Glomerular endothelial cell (primary cell): ENCODE measurements around the gene OR5H1. TPM values are rescaled to one million over a fixed set of nuclear protein-coding genes. Genes with fewer than 3 reads are reported as not detected.
"Not testable (repeated sequence)": the region's sequence is repeated elsewhere in the genome, so short reads cannot be mapped to it uniquely, and the experiment has no call there.

ENCODE experiments used
- DNase-seq: peaks from one replicate; pipeline ENCODE4 v3.0.0-alpha.2; 2011; ENCODE audit warnings: low read depth, low spot score; ENCODE audit errors: extremely low read depth
- total RNA-seq: library from RNA; depleted of rRNA; stranded (reverse); fragments of >200 nt; gene quantifications from 2 replicates; pipeline ENCODE4 v1.2.3, GENCODE V29; 2015

The OR5H1 gene
- total RNA-seq, result not detected in 2 replicates

DNA sequence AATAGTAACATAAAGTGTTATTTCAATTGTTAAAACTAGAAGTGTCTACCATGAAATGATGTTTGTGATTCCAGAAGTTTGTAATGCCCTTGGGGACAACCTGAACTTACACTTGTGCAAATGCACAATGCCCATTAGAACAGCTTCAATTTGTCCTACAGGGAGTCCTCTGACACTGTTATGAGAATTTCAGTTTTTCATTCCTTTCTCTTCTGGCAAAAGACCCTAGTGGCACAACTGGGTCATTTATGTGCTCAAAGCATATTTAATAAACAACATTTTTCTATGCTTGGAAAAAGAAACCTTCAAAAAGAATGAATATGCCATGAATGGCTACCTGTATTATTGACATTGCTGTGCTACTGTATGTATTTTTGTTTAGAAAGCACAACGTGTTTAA lies at the start of gene OR5H1:
OR5H1 (plus strand) TSS at position 301 of the 400 bp plus-strand sequence. CDS start 1,977 bp downstream, outside the sequence.
- DNase-seq, result no peak

DNA sequence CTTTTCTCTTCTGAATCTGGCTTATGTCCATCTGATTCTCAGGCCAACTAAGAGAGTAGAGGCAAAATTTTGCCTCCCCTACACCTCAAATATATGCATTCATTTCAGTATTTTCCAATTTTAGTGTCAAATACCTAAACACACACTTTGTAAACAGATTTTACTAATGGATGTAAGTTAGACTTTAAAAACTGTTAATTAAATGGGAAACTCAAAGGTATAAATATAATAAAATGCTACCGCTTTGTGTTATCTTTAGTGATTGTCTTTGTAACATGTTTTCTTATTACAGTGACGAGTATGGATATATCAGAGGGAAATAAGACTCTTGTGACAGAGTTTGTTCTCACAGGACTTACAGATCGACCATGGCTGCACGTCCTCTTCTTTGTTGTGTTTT lies 43.6 kb upstream of the OR5H1 start, which contains the start of gene OR5AC2:
OR5AC2 (plus strand) TSS at position 301 of the 400 bp plus-strand sequence; CDS start at position 301, 0 bp downstream.
- DNase-seq, result no peak

- DNase-seq, result no peak
Observed at GRCh38 chr3:98095882-98096281, 34.6 kb upstream of the OR5H1 start.

DNA sequence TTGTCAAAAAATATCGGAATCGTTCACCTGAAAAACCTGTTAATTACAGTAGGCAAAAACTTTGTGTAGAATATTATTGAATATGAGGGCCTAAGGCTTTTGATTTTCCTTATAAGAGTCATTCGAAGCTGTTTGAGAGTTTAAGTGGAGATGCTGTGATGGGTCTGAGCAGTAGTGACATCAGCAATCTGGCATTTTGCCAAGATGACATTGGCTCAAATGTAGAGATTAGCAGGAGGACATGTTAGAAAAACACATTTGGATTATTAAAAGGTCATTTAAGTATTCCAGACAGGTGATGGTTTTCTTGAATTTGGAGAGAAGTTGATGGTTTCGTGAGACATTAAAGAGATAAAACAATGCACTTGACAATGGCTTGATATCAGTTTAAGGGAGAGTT lies 30.7 kb upstream of the OR5H1 start:
- no peak for DNase-seq

GRCh38 chr3:98108162-98108561 lies 22.4 kb upstream of the OR5H1 start:
- no peak for DNase-seq

- DNase-seq, result no peak
Observed at GRCh38 chr3:98109807-98110549, 20.5 kb upstream of the OR5H1 start.

- DNase-seq, result no peak
Observed at GRCh38 chr3:98110550-98110908, 20.0 kb upstream of the OR5H1 start.

DNA sequence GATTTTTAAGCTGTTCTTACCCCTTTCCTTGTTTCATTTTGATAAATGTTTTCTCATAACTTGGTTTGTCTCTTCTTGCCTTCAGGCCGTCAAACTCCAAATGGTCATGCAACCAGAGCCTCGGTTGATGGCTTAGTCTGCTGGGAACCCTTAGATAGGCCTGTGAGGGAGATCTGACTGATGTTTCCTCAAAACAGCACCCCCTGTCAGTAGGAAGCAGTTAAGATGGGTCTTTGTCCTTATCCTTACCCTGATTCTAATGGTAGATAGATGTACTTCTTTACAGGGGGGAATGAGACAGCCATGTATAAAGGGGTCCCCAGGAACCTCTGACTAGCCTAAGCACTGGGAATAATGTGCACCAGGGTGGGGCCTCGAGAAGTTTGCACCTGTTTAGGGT lies 16.3 kb upstream of the OR5H1 start:
- no peak for DNase-seq

DNA sequence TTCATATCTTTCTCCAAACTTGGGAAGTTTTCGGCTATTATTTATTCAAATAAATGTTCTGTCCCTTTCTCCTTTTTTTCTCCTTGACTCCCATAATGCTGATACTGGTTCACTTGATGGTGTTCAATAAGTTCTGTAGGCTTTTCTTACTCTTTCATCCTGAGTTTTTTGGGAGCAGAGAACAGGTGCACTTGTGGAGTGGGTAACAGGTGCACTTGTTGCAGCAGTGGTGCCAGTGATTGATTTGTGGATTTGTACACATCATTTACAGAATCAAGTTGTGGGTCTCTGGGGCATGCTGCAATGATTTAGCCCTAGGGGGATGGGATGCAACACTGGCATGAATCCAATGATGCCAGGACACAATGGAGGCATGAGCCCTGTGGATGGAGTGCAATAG lies 14.8 kb upstream of the OR5H1 start:
- DNase-seq, result no peak

DNA sequence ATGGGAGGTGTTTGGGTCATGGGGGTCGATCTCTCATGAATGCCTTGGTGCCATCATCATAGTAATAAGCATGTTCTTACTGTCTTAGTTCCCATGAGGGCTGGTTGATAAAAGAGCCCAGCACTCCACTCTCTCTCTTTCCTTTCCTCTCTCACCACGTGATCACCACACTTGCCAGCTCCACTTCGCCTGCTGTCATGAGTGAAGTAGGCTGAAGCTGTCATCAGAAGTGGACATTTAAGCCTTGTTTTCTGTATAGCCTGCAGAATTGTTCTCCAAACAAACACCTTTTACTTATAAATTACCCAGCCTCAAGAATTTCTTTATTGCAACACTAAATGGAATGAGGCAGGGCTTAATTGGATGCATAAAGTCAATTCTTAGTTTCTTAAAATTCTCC lies 6.1 kb downstream of the OR5H1 start:
- no peak for DNase-seq

DNA sequence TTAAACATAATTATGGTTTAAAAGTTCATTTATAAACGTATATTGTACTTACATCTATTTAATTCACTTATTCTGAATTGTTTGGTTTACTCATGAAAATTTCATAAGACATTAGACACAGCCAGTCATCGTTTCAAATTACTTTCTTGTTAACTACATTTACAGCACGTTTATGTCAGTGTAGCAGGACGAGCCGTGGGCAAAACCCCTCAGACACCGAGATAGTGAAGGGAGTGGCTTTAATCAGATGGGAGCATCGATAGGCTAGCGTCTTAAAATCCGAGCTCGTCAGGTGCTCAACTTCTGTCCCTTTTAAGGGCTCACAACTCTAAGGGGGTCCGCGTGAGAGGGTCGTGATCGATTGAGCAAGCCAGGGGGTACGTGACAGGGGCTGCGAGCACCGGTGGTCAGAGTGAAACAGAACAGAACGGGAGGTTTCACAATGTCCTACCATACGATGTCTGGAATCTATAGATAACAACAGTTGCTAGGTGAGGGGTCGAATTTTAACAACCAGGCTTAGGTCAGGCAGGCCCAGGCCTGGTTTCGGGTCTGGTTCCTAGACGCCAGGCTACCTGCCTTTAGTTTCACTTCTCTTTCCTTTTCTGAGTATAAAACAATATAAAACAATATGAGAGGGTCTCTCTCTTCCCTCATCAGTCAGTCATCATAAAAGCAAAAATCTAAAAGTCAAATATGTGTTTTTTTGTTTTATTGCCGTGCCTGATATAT lies 7.5 kb downstream of the OR5H1 start:
- not testable (repeated sequence) for DNase-seq

GRCh38 chr3:98140531-98140930 lies 10.0 kb downstream of the OR5H1 start:
- DNase-seq, result no peak

GRCh38 chr3:98147179-98147578 lies 16.7 kb downstream of the OR5H1 start, which contains the start of gene OR5H14:
TSS of gene OR5H14 (plus strand) at chr3:98147479. CDS start at chr3:98149386, 1,907 bp downstream.
- no peak for DNase-seq

- no peak for DNase-seq
Observed at GRCh38 chr3:98148751-98149150, 18.2 kb downstream of the OR5H1 start.

DNA sequence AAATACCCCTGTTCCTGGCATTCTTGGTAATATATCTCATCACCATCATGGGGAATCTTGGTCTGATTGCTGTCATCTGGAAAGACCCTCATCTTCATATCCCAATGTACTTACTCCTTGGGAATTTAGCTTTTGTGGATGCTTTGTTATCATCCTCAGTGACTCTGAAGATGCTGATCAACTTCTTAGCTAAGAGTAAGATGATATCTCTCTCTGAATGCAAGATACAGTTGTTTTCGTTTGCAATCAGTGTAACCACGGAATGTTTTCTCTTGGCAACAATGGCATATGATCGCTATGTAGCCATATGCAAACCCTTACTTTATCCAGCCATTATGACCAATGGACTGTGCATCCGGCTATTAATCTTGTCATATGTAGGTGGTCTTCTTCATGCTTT lies 18.9 kb downstream of the OR5H1 start:
- DNase-seq, result not testable (repeated sequence)

DNA sequence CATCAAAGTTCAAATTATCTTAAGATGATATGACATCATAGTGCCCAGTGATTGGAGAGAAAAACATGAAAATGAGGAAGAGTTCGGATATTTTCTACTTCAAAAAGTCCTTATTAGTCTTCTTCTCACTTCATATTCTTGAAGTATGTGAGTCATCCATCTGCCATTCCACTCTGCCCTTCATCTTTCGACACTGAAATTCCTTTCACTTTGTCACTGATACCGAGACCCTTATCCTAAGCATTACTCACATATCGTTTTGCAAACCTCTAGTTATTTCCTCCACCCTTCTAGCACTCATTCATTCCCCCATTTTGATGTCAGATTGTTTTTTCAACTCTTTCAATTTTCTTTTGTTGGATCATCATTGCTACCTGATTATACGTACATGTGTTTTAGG lies 20.7 kb downstream of the OR5H1 start:
- DNase-seq, result no peak

- DNase-seq, result no peak
Observed at GRCh38 chr3:98166396-98166795, 35.9 kb downstream of the OR5H1 start, which contains the start of gene OR5H15. TSS of gene OR5H15 (plus strand) at chr3:98166696. CDS start at chr3:98168700, 2,004 bp downstream.

- DNase-seq, result no peak
Observed at GRCh38 chr3:98171071-98171470, 40.5 kb downstream of the OR5H1 start.

GRCh38 chr3:98172621-98173020 lies 42.1 kb downstream of the OR5H1 start:
- DNase-seq, result no peak

DNA sequence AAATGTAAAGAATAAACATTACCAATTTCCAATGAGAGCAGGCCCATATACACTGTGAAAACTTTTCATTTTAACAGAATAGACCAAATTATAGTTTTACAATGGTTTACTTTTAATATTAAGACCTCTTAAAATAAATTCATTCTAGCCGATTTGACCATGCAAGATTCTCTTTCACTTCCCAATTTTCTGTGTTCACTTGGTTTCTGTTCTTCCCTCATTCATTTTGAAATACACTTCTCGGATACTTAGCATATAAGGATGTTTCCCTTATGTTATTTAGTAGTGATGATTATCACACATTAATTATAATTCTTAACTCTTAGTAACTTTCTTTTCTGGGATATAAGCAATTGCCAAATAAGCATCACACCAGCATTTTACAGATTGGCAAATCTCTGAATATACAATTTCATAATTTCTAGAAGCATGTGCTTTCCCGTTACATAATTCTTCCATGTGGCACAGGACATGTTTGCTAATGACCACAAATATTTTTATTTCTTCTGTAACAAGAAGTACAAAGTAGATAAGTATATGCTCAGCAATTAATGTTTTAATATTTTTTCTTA lies 49.9 kb downstream of the OR5H1 start:
- DNase-seq, result no peak

- no peak for DNase-seq
Observed at GRCh38 chr3:98182196-98182595, 51.7 kb downstream of the OR5H1 start.

- DNase-seq, result no peak
Observed at GRCh38 chr3:98185180-98185579, 54.7 kb downstream of the OR5H1 start.
